ENCODE results near the gene UBQLNL.

DNA sequence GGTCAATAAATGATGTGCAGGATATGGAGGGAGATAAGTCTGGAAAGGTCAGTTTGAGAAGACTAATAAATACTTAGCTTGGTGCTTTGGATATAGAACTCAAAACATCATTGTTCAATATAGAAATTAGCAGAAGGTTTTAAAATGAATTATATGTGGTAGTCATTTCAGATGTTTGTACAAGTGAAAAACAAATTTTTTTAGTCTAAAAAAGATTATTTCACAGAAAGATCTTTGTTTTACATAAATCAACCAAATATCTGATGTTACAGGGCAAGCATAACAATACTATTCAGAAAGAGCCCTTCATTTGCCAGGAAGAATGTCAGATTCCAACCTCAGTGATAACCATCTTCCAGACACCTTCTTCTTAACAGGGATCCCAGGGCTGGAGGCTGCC lies 28.1 kb downstream of the UBQLNL start, which contains the start of gene OR52D1:
- TF ChIP-seq ZFY (CRISPR knock-in tag; IDR thresholded peaks at IDR 0.05) (no peak), ZNF460 (CRISPR knock-in tag; IDR thresholded peaks at IDR 0.05; ENCODE audit: borderline replicate concordance) (no peak), SRF (IDR thresholded peaks at IDR 0.05; ENCODE audit: low read depth, low read length) (no peak), POLR2A (IDR thresholded peaks at IDR 0.05; ENCODE audit: insufficient read depth in 1 of 2, low read depth in 2 of 2, low read length in 2 of 2) (no peak), TAF15 (IDR thresholded peaks at IDR 0.05; ENCODE audit: low read depth, low read length, poor library complexity, severe bottlenecking) (no peak), ZZZ3 (CRISPR knock-in tag; IDR thresholded peaks at IDR 0.05; ENCODE audit: borderline replicate concordance) (no peak), ZNF207 (IDR thresholded peaks at IDR 0.05; ENCODE audit: borderline replicate concordance) (no peak)
- TF ChIP-seq, protein P1, sequence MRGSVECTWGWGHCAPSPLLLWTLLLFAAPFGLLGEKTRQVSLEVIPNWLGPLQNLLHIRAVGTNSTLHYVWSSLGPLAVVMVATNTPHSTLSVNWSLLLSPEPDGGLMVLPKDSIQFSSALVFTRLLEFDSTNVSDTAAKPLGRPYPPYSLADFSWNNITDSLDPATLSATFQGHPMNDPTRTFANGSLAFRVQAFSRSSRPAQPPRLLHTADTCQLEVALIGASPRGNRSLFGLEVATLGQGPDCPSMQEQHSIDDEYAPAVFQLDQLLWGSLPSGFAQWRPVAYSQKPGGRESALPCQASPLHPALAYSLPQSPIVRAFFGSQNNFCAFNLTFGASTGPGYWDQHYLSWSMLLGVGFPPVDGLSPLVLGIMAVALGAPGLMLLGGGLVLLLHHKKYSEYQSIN (CRISPR knock-in tag; IDR thresholded peaks at IDR 0.05; ENCODE audit: borderline replicate concordance): no peak
- TF ChIP-seq, protein P2, sequence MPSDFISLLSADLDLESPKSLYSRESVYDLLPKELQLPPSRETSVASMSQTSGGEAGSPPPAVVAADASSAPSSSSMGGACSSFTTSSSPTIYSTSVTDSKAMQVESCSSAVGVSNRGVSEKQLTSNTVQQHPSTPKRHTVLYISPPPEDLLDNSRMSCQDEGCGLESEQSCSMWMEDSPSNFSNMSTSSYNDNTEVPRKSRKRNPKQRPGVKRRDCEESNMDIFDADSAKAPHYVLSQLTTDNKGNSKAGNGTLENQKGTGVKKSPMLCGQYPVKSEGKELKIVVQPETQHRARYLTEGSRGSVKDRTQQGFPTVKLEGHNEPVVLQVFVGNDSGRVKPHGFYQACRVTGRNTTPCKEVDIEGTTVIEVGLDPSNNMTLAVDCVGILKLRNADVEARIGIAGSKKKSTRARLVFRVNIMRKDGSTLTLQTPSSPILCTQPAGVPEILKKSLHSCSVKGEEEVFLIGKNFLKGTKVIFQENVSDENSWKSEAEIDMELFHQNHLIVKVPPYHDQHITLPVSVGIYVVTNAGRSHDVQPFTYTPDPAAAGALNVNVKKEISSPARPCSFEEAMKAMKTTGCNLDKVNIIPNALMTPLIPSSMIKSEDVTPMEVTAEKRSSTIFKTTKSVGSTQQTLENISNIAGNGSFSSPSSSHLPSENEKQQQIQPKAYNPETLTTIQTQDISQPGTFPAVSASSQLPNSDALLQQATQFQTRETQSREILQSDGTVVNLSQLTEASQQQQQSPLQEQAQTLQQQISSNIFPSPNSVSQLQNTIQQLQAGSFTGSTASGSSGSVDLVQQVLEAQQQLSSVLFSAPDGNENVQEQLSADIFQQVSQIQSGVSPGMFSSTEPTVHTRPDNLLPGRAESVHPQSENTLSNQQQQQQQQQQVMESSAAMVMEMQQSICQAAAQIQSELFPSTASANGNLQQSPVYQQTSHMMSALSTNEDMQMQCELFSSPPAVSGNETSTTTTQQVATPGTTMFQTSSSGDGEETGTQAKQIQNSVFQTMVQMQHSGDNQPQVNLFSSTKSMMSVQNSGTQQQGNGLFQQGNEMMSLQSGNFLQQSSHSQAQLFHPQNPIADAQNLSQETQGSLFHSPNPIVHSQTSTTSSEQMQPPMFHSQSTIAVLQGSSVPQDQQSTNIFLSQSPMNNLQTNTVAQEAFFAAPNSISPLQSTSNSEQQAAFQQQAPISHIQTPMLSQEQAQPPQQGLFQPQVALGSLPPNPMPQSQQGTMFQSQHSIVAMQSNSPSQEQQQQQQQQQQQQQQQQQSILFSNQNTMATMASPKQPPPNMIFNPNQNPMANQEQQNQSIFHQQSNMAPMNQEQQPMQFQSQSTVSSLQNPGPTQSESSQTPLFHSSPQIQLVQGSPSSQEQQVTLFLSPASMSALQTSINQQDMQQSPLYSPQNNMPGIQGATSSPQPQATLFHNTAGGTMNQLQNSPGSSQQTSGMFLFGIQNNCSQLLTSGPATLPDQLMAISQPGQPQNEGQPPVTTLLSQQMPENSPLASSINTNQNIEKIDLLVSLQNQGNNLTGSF (CRISPR knock-in tag; IDR thresholded peaks at IDR 0.05): no peak
